ENCODE measurements around the gene BBC3.
"Not testable (repeated sequence)": the region's sequence is repeated elsewhere in the genome, so short reads cannot be mapped to it uniquely, and the experiment has no call there.

BBC3 gene

GRCh38 chr19:47270408-47270807 lies 39.4 kb upstream of the BBC3 start:
- peaks cover 16 to 51% of the 10 kb centered on the region in 2 donors for H3K36me3 ChIP-seq (ENCODE audit: control insufficient read depth in 1 of 2, insufficient read depth in 2 of 2, low read length in 2 of 2)
- H3K9me3 ChIP-seq (ENCODE audit: control insufficient read depth in 1 of 2, low read length in 2 of 2): no peaks in the 10 kb centered on the region
- no peak overlapping the region for H3K27ac ChIP-seq (ENCODE audit: low read length)
- H3K4me1 ChIP-seq (ENCODE audit: control insufficient read depth in 1 of 2, insufficient read depth in 2 of 2, low read length in 2 of 2): peaks cover 2 to 16% of the 10 kb centered on the region in 2 donors
- H3K27me3 ChIP-seq (ENCODE audit: low read depth, low read length): no peaks in the 10 kb centered on the region
- no peak overlapping the region for H3K4me3 ChIP-seq (ENCODE audit: low read depth in 1 of 2, low read length in 2 of 2)

DNA sequence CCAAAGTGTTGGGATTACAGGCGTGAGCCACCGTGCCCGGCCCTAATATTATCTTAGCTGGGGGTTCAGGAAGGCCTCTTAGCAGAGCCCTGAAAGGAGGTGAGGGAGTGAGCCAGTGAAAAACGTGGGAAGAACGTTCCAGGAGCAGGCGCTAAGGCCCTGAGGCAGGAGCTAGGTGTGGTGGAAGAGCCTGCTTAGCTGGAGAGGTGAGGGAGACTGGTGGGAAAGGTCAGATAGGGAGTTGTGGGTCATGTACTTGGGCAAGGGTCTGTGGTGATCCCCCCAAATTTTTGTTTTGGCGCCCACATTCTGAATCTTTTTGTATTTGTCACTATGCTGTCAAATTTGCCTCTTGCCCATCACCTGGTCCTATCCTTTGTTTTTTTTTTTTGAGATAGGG lies 38.6 kb upstream of the BBC3 start:
- Histone ChIP-seq H3K36me3 (ENCODE audit: control insufficient read depth in 1 of 2, insufficient read depth in 2 of 2, low read length in 2 of 2) (peaks cover 16 to 59% of the 10 kb centered on the region in 2 donors), H3K4me1 (ENCODE audit: control insufficient read depth in 1 of 2, insufficient read depth in 2 of 2, low read length in 2 of 2) (peaks cover 0 to 11% of the 10 kb centered on the region in 2 donors), H3K4me3 (ENCODE audit: low read depth in 1 of 2, low read length in 2 of 2) (no peak overlapping the region), H3K27ac (ENCODE audit: low read length) (no peak overlapping the region), H3K9me3 (ENCODE audit: control insufficient read depth in 1 of 2, low read length in 2 of 2) (no peaks in the 10 kb centered on the region), H3K27me3 (ENCODE audit: low read depth, low read length) (no peaks in the 10 kb centered on the region)

DNA sequence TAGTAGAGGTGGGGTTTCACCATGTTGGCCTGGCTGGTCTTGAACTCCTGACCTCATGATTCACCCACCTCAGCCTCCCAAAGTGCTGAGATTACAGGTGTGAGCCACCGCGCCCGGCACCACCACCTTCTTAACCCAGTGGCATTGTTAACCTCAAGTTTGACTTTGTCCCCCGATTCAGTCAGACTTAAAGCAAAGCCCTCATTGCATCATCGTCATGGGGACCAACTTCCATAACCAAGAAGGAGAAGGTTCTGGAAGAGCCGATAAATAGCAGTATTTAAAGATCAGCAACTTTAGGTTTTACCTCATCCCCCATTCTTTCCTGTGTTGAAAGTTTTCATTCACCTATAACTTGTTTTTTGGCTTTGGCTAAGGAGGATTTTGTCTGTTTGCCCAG lies 37.0 kb upstream of the BBC3 start:
- Histone ChIP-seq H3K27ac (ENCODE audit: low read length) (no peak overlapping the region), H3K27me3 (ENCODE audit: low read depth, low read length) (no peaks in the 10 kb centered on the region), H3K4me1 (ENCODE audit: control insufficient read depth in 1 of 2, insufficient read depth in 2 of 2, low read length in 2 of 2) (peaks cover 0 to 8% of the 10 kb centered on the region in 2 donors), H3K4me3 (ENCODE audit: low read depth in 1 of 2, low read length in 2 of 2) (no peak overlapping the region), H3K36me3 (ENCODE audit: control insufficient read depth in 1 of 2, insufficient read depth in 2 of 2, low read length in 2 of 2) (peaks cover 16 to 61% of the 10 kb centered on the region in 2 donors), H3K9me3 (ENCODE audit: control insufficient read depth in 1 of 2, low read length in 2 of 2) (no peaks in the 10 kb centered on the region)

DNA sequence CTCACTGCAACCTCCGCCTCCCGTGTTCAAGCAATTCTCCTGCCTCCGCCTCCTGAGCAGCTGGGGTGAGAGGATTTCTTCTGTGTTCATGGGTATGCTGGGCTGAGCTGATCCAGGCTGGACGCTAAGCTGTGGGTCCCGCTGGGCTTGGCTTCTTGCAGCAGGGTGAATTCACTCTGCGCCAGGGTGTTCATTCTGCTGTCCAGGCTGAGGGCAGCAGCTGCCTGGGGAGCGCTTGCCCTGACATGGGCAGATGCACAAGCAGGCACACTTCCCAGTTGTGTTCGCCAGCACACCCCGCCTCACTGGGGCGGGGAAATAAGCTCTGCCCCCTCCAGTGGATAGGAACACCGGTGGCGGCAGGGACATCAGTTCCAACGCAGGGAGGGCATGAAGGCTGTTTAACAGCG lies 36.4 kb upstream of the BBC3 start:
- Histone ChIP-seq H3K27ac (ENCODE audit: low read length) (no peak overlapping the region), H3K4me3 (ENCODE audit: low read depth in 1 of 2, low read length in 2 of 2) (no peak overlapping the region), H3K27me3 (ENCODE audit: low read depth, low read length) (no peaks in the 10 kb centered on the region), H3K9me3 (ENCODE audit: control insufficient read depth in 1 of 2, low read length in 2 of 2) (no peaks in the 10 kb centered on the region), H3K4me1 (ENCODE audit: control insufficient read depth in 1 of 2, insufficient read depth in 2 of 2, low read length in 2 of 2) (peaks cover 0 to under 1% of the 10 kb centered on the region in 2 donors), H3K36me3 (ENCODE audit: control insufficient read depth in 1 of 2, insufficient read depth in 2 of 2, low read length in 2 of 2) (peaks cover 16 to 62% of the 10 kb centered on the region in 2 donors)

- no peaks in the 10 kb centered on the region for H3K27me3 ChIP-seq (ENCODE audit: low read depth, low read length)
- H3K27ac ChIP-seq (ENCODE audit: low read length): no peak overlapping the region
- no peaks in the 10 kb centered on the region for H3K9me3 ChIP-seq (ENCODE audit: control insufficient read depth in 1 of 2, low read length in 2 of 2)
- peaks cover 16 to 57% of the 10 kb centered on the region in 2 donors for H3K36me3 ChIP-seq (ENCODE audit: control insufficient read depth in 1 of 2, insufficient read depth in 2 of 2, low read length in 2 of 2)
- H3K4me3 ChIP-seq (ENCODE audit: low read depth in 1 of 2, low read length in 2 of 2): no peak overlapping the region
- no peaks in the 10 kb centered on the region for H3K4me1 ChIP-seq (ENCODE audit: control insufficient read depth in 1 of 2, insufficient read depth in 2 of 2, low read length in 2 of 2)
These were observed 35.5 kb upstream of the BBC3 start for GRCh38 chr19:47266401-47266941.

- Histone ChIP-seq H3K4me3 (ENCODE audit: low read depth in 1 of 2, low read length in 2 of 2) (no peak overlapping the region), H3K27me3 (ENCODE audit: low read depth, low read length) (no peaks in the 10 kb centered on the region), H3K36me3 (ENCODE audit: control insufficient read depth in 1 of 2, insufficient read depth in 2 of 2, low read length in 2 of 2) (peaks cover 21 to 60% of the 10 kb centered on the region in 2 donors), H3K9me3 (ENCODE audit: control insufficient read depth in 1 of 2, low read length in 2 of 2) (no peaks in the 10 kb centered on the region), H3K27ac (ENCODE audit: low read length) (no peak overlapping the region), H3K4me1 (ENCODE audit: control insufficient read depth in 1 of 2, insufficient read depth in 2 of 2, low read length in 2 of 2) (no peaks in the 10 kb centered on the region)
These were observed 33.6 kb upstream of the BBC3 start for GRCh38 chr19:47264629-47265028.

- Histone ChIP-seq H3K4me1 (ENCODE audit: control insufficient read depth in 1 of 2, insufficient read depth in 2 of 2, low read length in 2 of 2) (peaks cover 4 to 12% of the 10 kb centered on the region in 2 donors), H3K36me3 (ENCODE audit: control insufficient read depth in 1 of 2, insufficient read depth in 2 of 2, low read length in 2 of 2) (peaks cover 28 to 64% of the 10 kb centered on the region in 2 donors)
- H3K27me3 ChIP-seq (ENCODE audit: low read depth, low read length); H3K4me3 ChIP-seq (ENCODE audit: low read depth in 1 of 2, low read length in 2 of 2); H3K9me3 ChIP-seq (ENCODE audit: control insufficient read depth in 1 of 2, low read length in 2 of 2); H3K27ac ChIP-seq (ENCODE audit: low read length): not testable (repeated sequence)
These were observed 31.2 kb upstream of the BBC3 start for GRCh38 chr19:47261946-47262793.

DNA sequence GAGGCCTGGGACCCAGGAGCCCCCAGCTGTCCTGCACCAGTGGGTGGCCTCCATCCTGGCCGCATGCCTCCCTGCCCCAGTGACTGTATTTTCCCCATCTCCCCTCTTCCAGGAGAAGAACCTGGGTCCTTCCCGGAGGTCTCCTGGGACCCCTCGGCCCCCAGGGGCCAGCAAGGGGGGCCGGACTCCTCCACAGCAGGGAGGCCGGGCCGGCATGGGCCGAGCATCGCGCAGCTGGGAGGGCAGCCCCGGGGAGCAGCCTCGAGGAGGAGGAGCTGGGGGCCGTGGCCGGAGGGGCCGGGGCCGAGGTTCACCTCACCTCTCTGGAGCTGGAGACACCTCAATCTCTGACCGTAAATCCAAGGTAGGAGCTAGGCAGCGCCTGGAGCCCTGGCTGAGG lies 29.5 kb upstream of the BBC3 start:
- Histone ChIP-seq H3K4me3 (ENCODE audit: low read depth in 1 of 2, low read length in 2 of 2) (no peak overlapping the region), H3K27me3 (ENCODE audit: low read depth, low read length) (no peaks in the 10 kb centered on the region), H3K9me3 (ENCODE audit: control insufficient read depth in 1 of 2, low read length in 2 of 2) (no peaks in the 10 kb centered on the region), H3K36me3 (ENCODE audit: control insufficient read depth in 1 of 2, insufficient read depth in 2 of 2, low read length in 2 of 2) (peaks cover 25 to 53% of the 10 kb centered on the region in 2 donors), H3K4me1 (ENCODE audit: control insufficient read depth in 1 of 2, insufficient read depth in 2 of 2, low read length in 2 of 2) (peaks cover 4 to 15% of the 10 kb centered on the region in 2 donors), H3K27ac (ENCODE audit: low read length) (no peak overlapping the region)

GRCh38 chr19:47258895-47259555 lies 28.0 kb upstream of the BBC3 start:
- Histone ChIP-seq H3K4me3 (ENCODE audit: low read depth in 1 of 2, low read length in 2 of 2) (peak overlapping the region in 1 of 2 donors; percentile 78), H3K27me3 (ENCODE audit: low read depth, low read length) (no peaks in the 10 kb centered on the region), H3K4me1 (ENCODE audit: control insufficient read depth in 1 of 2, insufficient read depth in 2 of 2, low read length in 2 of 2) (peaks cover 4 to 15% of the 10 kb centered on the region in 2 donors), H3K9me3 (ENCODE audit: control insufficient read depth in 1 of 2, low read length in 2 of 2) (no peaks in the 10 kb centered on the region), H3K27ac (ENCODE audit: low read length) (peak overlapping the region; percentile 14), H3K36me3 (ENCODE audit: control insufficient read depth in 1 of 2, insufficient read depth in 2 of 2, low read length in 2 of 2) (peaks cover 25 to 38% of the 10 kb centered on the region in 2 donors)

GRCh38 chr19:47258434-47258833 lies 27.4 kb upstream of the BBC3 start:
- Histone ChIP-seq H3K27ac (ENCODE audit: low read length) (peak overlapping the region; percentile 97), H3K36me3 (ENCODE audit: control insufficient read depth in 1 of 2, insufficient read depth in 2 of 2, low read length in 2 of 2) (peaks cover 25 to 37% of the 10 kb centered on the region in 2 donors), H3K4me3 (ENCODE audit: low read depth in 1 of 2, low read length in 2 of 2) (peak overlapping the region; percentile 59 to 78)

GRCh38 chr19:47257411-47258169 lies 26.6 kb upstream of the BBC3 start:
- Histone ChIP-seq H3K36me3 (ENCODE audit: control insufficient read depth in 1 of 2, insufficient read depth in 2 of 2, low read length in 2 of 2) (peaks cover 25 to 34% of the 10 kb centered on the region in 2 donors), H3K4me1 (ENCODE audit: control insufficient read depth in 1 of 2, insufficient read depth in 2 of 2, low read length in 2 of 2) (peaks cover 4 to 15% of the 10 kb centered on the region in 2 donors), H3K4me3 (ENCODE audit: low read depth in 1 of 2, low read length in 2 of 2) (peak overlapping the region; percentile 59 to 78), H3K27ac (ENCODE audit: low read length) (peak overlapping the region; percentile 97), H3K27me3 (ENCODE audit: low read depth, low read length) (no peaks in the 10 kb centered on the region), H3K9me3 (ENCODE audit: control insufficient read depth in 1 of 2, low read length in 2 of 2) (no peaks in the 10 kb centered on the region)

More at GRCh38 chr19:47258434-47258833, 27.4 kb upstream of the BBC3 start:
- peaks cover 4 to 15% of the 10 kb centered on the region in 2 donors for H3K4me1 ChIP-seq (ENCODE audit: control insufficient read depth in 1 of 2, insufficient read depth in 2 of 2, low read length in 2 of 2)
- no peaks in the 10 kb centered on the region for H3K27me3 ChIP-seq (ENCODE audit: low read depth, low read length)
- no peaks in the 10 kb centered on the region for H3K9me3 ChIP-seq (ENCODE audit: control insufficient read depth in 1 of 2, low read length in 2 of 2)
